ENCODE results near the gene ZDHHC3.
"Not testable (repeated sequence)": the region's sequence is repeated elsewhere in the genome, so short reads cannot be mapped to it uniquely, and the experiment has no call there.

ZDHHC3 gene

DNA sequence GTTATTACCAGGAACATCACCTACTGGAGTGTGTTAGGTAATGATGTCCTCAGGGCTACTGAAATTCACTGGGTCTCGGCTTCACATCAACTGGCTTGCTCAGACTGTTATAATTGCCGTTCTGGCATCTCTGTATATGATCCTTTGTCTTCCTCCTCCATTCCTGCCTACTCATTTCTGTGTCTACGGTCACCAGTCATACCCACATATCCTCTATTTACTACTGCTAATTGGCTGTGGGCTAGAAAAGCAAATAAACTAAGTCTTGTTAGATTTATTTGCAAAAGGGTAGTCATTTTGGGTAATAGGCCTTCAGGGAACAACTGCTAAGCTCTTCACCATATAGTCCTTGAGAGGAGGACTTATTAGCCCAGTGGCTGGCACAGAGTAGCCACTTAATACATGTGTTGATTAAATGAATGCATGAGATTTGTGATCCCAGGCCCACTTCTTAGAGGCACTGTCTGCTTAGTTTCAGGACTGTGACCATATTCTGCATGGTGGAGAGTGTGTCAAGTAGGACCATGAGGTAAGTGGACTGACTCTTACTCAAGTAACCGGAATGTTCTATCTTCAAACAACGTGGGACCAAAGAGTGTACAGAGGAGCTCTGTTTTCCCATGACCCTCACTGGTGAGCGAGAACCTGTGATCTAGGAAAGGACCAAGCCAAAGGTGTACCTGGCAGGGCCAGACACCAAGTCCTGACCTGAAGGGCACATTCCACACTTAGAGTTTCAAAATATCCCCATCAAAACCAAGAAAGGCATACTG is 13.2 kb downstream of the ZDHHC3 start:
- DNase-seq = no peak

DNA sequence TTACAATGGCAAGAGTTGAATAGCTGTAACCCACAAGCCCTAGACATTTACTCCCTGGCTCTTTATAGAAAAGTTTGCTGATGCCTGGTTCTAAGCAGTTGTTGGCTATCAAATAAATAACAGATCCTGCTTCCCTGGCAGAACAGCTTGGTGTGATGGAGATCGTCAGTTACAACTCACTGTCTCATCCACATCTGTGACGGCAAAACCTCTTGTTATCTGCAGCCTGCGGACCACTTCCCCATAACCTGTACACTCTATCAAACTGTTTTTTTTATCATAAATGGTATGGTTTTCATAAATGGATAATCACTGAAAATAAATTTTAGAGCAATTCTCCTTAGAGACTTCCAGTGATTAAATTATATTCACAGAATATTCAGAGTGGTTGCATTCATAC is 14.1 kb downstream of the ZDHHC3 start:
- DNase-seq = no peak

DNA sequence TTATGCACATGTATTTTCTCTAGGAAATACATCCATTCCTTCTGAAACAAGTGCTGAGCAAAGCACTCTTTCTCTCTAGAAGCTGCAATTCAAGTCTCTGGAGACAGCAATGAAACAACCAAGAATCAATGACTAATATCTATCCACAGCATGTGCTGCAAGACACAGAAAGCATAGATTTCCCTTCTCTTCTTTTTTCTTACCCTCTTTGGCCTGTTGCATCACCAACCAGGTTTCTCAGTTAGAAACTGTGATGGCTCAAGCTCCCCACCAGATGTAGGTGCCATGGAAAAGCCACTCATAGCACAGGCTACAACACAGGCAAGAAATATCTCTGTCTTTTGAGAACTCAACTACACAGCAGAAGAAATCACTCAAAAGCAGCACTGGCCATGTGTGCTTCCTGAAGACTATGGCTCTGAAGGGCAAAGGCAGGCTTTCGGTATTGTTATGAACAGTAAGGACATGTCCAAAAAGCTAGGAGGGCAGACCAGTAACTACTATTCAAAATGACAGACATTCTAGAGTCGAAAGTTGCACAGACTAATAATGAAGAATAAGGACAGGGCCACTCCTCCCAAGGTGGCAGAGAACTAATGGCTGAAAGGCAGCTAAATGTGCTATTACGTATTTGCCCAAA is 15.5 kb downstream of the ZDHHC3 start:
- no peak for DNase-seq

DNA sequence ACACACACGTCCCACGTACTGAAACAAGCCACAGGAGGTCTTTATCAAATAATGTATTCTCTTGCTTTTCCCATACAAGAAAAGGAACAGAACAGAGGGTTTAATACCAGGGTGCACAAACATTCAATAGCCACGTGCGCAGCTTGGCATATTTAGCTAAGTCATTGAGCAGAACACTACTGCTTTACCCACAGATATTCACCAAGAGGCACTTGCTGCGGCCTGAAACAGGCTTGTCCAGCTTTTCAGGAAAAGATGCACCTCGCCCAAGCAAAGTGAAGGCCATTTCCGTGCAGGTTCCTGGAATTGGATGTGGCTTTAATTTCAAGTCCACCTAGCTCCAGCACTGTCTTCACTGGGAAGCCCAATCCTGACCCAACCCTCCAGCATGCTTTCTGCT is 17.6 kb downstream of the ZDHHC3 start:
- DNase-seq = no peak

DNA sequence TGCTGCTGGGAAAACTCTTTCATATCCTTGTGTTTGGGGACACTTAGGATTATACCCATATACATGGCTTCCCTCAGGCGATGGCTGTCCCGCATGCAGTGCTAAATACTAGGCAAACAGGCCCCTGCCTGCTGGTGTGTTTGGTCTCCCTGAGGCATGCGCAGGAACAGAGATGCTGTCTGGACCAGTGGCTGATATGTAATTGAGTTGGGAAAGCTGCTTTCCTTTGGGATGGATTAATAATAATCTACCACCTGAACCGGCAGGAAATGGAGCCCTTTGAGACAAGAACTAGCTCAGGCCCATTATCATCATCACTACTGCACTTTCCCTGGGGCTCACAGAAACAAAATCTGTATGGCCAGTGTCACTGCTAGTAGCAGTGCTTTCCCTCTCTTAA is 18.0 kb downstream of the ZDHHC3 start:
- DNase-seq = no peak

DNA sequence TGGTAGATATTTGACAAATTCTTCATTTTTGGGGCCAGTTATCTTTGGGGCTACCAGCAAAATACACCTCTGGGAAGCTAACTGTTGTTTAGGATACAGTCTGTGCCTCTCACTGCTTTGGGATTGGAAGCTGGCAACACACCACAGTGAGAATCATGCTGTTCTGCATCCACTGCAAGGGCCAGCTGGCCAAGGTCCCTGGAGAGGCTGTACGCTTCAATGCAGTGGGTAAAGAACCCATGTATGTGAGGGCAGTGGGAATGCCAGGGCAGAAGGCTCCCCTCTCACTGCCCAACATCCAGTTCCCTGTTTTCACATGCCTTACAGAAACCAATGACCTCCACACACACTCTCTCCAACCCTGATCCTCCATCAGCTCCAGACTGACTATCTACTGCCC is 20.1 kb downstream of the ZDHHC3 start:
- DNase-seq = no peak

DNA sequence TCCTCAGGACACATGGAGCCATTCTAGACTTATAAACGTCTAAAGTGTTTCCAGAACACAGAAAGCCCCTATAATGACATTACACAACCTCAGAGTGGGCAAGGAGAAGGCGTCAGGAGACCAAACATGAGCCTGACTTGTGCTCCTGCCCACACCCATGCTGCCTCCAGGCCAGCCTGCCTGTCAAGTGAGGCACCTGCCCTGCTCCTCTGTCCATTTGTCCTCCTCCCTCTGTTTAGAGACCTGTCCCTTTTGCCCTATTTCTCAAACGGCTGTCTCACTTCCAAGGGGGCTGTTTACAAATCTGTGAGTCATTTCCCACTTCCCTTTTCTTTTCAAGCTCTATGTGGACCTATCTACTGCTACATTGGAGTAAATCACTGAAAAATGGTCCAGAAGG is 21.0 kb downstream of the ZDHHC3 start:
- no peak for DNase-seq

DNA sequence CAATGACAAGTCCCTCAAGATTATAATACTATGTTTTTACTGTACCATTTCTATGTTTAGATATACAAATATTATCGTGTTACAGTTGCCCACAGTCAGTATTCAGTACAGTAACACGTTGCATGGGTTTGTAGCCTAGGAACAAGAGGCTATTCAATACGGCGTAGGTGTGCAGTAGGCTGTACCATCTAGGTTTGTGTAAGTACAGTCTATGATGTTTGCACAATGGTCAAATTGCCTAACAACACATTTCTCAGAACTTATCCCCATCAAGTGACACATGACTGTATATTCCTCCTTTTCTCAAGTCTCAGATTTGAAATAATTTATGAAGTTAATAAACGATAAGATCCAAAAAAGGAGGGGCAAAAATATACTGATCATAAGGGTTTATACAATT is 21.7 kb downstream of the ZDHHC3 start:
- no peak for DNase-seq

DNA sequence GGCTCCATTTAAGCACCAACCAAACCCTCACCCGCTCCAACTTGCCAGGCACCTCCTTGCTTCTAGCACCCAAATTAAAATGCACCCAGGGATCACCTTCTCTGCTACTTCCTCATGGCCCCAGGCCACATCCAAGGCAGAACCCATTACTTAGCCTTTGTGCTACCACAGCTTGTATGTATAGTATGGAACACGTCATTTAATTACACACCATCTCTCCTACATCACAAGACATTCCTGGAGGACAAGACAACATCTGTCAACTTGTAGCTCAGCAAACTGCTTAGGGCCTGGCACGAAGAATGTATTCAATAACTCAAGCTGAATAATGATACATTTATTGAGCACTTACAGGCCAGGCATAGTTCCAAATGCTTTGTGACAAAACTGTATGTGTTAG is 23.3 kb downstream of the ZDHHC3 start:
- no peak for DNase-seq

DNA sequence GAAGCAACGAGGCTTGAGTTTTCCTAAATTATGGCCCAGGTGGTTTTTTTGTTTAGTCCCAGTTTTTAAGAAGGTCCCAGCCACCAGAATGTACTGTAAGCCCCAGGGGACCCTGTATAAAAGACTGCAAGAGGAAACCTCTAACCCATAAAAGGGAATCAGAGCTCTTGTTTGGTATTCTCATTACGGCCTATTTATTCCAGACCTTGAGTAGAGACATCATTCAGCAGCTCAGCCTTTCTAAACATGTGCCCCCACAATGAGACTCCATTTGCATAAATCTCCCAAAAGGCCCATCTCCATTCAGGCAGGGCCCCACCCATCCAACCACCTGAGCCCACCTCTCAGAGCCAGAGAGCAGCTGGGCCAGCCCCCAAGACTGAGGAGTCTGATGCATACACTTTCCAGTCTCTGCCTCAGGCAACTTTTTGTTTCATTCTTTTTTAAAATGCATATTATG is 25.7 kb downstream of the ZDHHC3 start:
- DNase-seq = no peak

DNA sequence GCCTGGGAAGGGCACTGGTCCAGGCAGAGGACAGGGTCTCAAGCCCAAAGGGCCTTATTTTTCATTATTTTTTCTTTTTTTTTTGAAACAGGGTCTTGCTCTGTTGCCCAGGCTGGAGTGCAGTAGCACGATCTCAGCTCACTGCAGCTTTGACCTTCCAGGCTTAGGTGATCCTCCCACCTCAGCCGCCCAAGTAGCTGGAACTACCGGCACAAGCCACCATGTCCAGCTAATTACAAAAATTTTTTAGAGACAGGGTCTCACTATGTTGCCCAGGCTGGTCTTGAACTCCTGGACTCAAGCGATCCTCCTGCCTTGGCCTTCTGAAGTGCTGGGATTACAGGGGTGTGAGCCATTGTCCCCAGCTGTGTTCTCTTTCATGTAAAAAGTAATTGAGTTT is 26.2 kb downstream of the ZDHHC3 start:
- not testable (repeated sequence) for DNase-seq

DNA sequence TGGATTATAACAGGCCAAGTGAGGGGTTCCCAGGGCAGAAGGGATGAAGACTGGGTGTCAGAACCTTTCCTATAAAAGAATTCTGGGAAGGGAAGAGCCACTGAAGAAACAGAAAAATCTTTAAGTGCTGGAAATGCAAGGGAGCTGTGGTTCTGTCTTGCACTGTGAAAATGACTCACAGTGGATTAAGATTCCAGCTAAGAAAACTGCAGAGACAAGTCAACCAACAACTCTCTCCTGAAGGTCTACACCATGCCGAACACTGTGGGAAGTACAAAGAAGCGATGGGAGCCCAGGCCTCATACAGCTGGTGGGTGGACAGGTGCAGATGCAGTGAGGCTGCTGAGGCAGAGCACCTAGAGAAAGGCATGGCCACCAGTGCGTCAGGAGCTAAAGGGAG is 27.7 kb downstream of the ZDHHC3 start:
- DNase-seq = no peak

DNA sequence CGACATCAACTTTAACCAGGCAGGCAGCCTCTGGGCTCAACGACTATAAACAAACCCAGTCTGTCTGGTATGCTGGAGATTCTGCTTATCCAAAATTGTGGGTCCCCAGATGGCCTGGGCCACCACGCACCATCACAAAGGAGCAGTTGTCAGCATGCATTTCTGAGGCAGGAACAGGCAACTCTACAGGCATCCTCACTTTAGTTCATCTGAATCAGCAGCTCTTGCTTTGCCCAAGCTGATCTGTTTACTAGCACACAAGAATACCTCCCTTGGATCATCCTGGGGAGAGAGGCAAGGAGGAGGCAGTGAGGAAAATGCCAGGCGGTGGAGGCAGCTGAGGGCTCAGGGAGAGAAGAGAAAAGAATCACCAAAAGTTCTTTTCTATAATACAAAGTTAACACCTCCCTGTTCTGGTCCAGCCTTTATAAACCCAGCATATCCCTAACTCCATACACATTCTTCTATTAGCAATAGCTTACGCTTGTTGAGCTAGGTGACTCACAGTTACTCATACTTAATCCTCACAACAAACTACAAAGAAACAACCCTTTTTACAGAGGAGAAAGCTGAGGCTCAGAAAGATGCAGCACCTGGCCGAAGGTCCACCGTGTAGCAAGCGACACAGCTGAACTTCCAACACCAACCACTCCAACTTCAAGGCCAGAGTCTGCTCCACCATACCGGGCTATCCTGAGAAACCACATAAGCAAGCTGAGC is 33.6 kb downstream of the ZDHHC3 start:
- DNase-seq = no peak

DNA sequence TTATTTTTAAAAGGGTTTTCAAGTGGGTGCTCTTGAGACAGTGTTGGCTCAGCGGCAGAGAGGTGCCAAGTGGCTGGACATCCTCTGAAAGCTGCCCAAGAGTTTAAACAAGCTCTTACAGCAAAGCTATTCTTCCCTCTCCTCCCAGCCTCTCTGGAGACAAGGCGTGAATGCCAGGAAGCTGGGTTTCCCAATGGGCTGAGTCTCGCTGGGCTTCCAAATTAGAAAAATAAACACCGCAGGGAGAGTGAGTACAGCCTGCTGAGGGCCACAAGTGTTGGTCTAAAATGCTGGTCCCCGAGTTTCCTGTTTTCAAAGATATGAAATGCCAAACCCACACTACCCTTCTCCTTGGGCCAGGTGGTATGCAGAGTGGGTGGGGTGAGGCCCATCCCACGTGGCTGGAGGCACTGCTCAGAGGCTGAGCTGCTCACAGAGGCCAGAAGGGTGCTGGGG is 36.4 kb downstream of the ZDHHC3 start:
- no peak for DNase-seq

DNA sequence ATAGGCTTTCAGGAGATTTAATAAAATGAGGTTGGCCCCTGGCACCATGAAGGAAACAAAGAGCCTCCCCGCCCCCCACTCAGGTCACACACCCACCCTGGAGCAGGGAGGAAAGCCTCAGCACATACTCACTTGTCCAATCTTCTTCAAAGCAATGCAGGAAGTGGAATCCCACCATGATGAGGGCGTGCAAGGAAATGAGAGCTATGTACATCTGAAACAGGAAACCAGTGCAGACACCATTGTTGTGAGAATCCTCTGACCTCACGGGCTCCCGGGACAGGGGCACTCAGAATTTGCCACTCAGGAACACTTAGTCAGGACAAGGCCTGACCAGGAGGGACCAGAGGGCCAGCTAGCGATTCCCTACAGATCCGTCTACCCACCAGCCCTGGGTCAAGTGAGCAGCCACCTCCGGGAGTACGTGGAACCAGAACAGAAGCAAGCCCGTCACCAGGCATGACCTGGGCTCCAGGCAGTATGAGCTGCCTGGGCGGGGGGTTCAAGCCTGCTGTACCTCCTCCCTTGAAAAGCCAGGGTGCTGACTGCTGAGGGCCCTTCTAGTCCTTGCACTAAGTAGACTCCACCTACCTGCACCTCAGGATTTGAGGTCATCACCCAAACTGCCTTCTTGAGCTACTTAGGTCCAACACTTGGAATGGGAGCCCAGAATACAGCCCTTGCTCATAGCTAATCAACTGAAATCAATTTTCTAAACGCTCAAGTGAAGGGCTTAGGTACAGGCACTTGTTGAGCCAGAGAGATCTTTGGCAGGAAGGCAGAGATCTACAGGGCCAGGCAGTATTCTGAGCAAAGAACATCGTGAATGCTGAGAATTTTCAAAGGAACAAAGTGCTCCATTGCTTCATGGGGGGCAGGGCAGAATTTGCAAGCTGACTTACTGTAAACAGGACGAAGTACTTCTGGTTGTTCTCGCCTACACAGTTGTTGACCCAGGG is 42.7 kb downstream of the ZDHHC3 start:
- DNase-seq = no peak

DNA sequence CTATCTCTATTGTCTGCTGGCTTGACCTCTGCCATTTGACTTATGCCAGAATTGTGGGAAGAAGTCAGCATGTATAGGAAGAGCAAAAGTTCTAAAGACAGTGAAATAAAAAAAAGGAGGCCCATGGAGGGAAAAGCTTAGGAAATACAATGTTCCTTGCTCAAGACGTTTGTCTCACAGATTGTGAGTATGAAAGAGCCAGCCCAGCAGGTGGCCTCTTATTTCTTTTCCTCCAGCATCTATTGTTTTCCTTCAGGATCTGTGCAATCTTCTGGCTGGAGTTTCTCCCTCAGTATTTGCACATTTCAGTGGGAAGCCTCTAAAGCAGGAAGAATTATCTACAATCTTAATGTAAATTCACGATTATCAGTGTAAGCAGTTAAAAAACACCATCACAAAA is 43.7 kb downstream of the ZDHHC3 start:
- no peak for DNase-seq

DNA sequence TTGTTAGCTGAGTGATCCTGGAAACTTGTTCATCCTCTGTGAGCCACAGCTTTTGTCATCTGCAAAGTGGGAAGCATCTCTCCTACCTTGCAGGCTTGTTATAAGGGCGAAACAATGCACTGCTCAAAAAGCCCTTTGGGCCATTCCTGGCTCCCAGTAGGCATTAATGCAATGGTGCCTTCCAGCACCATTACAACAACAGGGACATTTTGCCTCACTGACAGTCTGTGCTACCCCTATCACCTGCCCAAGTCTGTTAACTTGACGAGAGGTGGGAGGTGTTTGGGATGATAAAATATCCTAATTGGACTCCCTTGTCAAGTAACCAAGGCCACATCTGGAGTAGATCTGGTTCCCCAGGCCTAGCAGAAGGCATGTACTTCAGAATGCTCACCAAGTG is 44.2 kb downstream of the ZDHHC3 start:
- DNase-seq = no peak

DNA sequence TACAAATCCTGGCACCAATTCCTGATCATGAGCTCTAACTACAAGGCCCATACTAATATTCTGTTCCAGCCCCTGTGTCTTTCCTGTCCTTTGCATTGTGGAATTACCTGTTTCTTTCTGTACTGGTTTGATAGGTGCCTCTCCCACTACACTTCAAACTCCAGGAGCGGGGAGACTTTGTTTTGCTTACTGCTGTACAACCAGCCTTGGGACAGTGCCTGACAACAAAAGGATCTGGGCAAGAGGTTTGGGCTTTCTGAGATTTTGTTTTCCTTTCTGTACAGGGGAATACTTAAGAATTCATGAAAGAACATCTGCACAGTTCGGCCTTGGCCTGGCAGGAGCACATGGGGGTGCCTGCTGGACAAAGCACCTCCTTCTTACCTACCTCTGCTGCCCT is 45.1 kb downstream of the ZDHHC3 start:
- DNase-seq = no peak

DNA sequence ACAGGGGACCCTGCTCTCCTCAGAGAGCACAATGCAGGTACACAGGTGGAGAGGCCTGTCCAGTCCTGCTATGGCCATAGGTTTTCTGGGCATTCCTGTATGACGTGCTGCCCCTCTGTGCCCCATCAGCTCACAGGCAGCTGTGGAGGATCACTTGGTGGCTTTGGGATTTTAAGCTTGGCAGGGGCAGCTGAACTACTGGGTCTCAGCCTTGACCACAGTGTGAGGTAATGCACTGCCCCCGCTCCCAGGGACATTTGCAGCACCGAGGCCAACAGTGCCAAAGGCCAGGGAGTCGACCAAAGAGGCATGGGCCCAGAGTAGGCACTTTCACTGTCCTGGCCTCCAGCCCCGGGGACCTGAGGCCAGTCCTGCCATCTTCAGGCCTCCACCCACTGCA is 46.2 kb downstream of the ZDHHC3 start:
- no peak for DNase-seq

DNA sequence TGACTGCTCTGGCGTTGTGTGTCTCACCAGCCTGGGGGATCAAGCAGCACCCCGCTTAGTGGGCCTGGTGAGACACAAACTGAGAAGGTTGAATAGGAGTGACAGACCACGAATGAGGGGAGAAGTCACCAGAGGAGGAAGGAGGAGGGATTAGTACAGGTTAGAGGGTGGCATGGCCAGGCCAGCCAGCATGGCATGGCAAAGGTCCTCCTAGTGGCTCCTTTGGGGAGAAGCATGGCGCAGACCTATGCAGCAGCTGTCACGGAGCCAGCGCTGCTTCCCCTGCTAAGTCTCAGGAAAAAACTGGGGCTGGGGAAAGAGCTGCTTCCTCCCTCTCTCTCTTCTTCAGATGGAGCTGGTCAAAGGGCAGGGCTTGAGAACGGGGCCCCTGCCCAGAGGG is 48.6 kb downstream of the ZDHHC3 start:
- no peak for DNase-seq

DNA sequence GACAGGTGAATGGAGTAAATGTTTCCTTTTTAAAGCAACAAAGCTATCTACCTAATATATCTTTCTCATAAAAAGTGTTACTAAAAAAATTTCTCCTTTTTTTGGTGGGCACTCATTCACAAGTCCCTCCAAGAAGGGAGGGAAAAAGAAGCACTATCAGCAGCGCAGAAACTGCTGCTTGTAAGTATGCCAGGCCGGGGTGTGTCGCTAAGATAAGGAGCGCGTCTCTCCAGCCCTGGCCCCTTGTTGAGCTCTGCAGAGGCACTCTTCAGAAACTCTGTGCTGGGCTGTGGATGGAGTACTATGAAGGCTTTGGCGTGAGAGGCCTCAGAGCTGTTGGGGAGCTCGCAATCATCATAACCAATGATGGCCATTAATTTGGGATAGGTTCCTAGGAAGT is 49.1 kb downstream of the ZDHHC3 start:
- DNase-seq = no peak

DNA sequence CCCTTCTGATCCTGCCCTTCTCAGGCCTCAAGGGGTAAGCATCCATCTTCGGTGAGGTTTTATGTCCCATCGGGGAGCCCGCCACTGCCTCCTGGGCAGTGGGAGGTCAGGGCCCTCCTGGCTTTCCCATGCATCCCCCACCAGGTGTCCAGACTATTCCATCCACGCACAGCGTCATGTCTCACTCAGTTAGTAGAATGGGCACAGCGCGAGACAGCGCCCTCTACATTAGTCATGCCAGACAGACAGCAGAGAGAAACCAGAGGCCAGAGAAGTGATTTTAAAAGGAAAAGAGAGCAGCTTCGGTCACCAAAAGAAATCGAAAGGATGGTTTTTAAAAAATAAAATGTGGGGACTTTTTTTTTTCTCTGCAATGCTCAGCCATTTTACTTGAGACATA is 49.8 kb downstream of the ZDHHC3 start:
- no peak for DNase-seq
